ENCODE measurements around the gene GDPGP1.
A peak's percentile ranks its signal among the peaks of the same experiment; 100 is the strongest.

Gene GDPGP1

GRCh38 chr15:90205050-90205848, 28.8 kb upstream of the GDPGP1 start:
- no peak for DNase-seq (ENCODE audit: low read depth, low spot score)

- DNase-seq (ENCODE audit: low read depth, low spot score) = no peak
Measured at GRCh38 chr15:90205886-90206285, 28.1 kb upstream of the GDPGP1 start.

- DNase-seq (ENCODE audit: low read depth, low spot score) = no peak
Measured at GRCh38 chr15:90207252-90207651, 26.8 kb upstream of the GDPGP1 start.

- DNase-seq (ENCODE audit: low read depth, low spot score) = no peak
Measured at GRCh38 chr15:90208356-90208755, 25.7 kb upstream of the GDPGP1 start.

GRCh38 chr15:90209591-90209990, 24.4 kb upstream of the GDPGP1 start:
- DNase-seq (ENCODE audit: low read depth, low spot score) = no peak

- no peak for DNase-seq (ENCODE audit: low read depth, low spot score)
Measured at GRCh38 chr15:90210593-90210992, 23.4 kb upstream of the GDPGP1 start.

GRCh38 chr15:90211009-90211408, 23.0 kb upstream of the GDPGP1 start:
- DNase-seq (ENCODE audit: low read depth, low spot score) = no peak

GRCh38 chr15:90211440-90212143, 22.4 kb upstream of the GDPGP1 start:
- no peak for DNase-seq (ENCODE audit: low read depth, low spot score)

GRCh38 chr15:90212221-90213098, 21.5 kb upstream of the GDPGP1 start:
- no peak for DNase-seq (ENCODE audit: low read depth, low spot score)

- DNase-seq (ENCODE audit: low read depth, low spot score) = no peak
Measured at GRCh38 chr15:90213122-90213817, 20.7 kb upstream of the GDPGP1 start.

GRCh38 chr15:90213818-90214204, 20.2 kb upstream of the GDPGP1 start:
- DNase-seq (ENCODE audit: low read depth, low spot score) = no peak

GRCh38 chr15:90214553-90215196, 19.3 kb upstream of the GDPGP1 start:
- no peak for DNase-seq (ENCODE audit: low read depth, low spot score)

GRCh38 chr15:90217671-90218394, 16.2 kb upstream of the GDPGP1 start:
- no peak for DNase-seq (ENCODE audit: low read depth, low spot score)

- DNase-seq (ENCODE audit: low read depth, low spot score) = no peak
Measured at GRCh38 chr15:90219421-90220141, 14.4 kb upstream of the GDPGP1 start.

- DNase-seq (ENCODE audit: low read depth, low spot score) = peak; percentile 65
Measured at GRCh38 chr15:90221246-90221900, 12.6 kb upstream of the GDPGP1 start.

- DNase-seq (ENCODE audit: low read depth, low spot score) = no peak
Measured at GRCh38 chr15:90222547-90222946, 11.5 kb upstream of the GDPGP1 start.

GRCh38 chr15:90223441-90224165, 10.4 kb upstream of the GDPGP1 start:
- DNase-seq (ENCODE audit: low read depth, low spot score) = no peak

- no peak for DNase-seq (ENCODE audit: low read depth, low spot score)
Measured at GRCh38 chr15:90225047-90225446, 9.0 kb upstream of the GDPGP1 start.
